Stimulated activated naive CD4-positive, alpha-beta T cell (primary cell): ENCODE results near the gene NFX1.
"Not testable (repeated sequence)": the region's sequence is repeated elsewhere in the genome, so short reads cannot be mapped to it uniquely, and the experiment has no call there.

Experiments
- DNase-seq, 6 experiments: peaks; one replicate each; lab custom pipeline; 2025; lab: John Stamatoyannopoulos, UW

The NFX1 gene

DNA sequence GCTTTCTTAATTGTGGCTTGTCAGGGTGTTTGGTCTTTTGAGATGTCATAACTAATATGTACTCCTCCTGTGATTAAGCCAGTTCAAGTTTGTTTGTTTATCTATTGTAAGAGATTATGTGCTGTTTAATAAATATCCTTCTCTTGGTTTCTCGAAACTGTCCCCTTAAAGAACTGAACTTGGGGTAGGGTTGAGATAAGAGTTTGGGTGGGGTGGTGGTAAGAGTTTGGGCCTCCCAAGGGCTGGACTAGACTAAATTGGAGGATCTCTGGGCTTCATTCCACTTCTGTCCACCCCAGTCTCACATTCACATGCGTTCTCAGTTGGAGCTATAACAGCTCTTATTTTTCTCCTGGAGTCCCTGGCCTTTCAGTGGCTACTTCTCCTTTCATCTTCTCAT is 73.8 kb downstream of the NFX1 start:
- DNase-seq = no peak

DNA sequence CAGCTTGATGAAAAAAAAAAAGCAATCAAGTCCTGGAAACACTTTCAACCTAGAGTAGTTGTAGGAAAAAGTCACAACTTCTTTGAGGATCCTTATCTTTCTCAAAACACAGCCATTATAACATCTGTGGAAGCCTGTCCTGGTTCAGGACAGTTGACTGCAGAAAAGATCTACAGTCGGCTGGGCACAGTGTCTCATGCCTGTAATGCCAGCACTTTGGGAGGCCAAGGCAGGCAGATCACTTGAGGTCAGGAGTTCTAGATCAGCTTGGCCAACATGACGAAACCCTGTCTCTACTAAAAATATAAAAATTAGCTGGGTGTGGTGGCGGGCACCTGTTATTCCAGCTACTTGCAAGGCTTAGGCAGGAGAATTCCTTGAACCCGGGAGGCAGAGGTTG is 74.5 kb downstream of the NFX1 start:
- not testable (repeated sequence) for DNase-seq

DNA sequence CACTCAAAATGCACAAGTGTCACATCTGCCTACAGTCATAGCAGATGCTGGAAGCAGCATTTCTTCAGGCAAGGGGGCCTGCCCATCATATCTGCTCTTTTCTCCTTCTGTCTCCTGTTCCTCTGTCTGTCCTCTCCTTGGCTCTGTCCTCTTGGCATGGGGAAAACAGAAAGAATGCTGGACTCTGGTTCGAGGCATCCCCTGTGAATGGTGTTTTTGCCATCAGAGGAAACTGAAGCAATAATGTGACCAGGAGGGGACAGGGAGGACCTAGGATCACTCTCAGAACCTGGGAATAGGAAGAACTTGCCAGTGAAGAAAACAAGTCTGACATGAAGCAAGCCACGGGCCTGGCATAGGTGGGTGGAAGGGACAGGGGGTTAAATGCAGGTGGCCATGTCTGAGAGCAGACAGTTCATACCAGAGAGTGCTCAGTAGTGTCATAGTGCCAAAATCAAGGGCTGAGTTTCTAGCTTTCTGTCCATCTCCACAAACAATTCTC is 76.7 kb downstream of the NFX1 start:
- no peak for DNase-seq

DNA sequence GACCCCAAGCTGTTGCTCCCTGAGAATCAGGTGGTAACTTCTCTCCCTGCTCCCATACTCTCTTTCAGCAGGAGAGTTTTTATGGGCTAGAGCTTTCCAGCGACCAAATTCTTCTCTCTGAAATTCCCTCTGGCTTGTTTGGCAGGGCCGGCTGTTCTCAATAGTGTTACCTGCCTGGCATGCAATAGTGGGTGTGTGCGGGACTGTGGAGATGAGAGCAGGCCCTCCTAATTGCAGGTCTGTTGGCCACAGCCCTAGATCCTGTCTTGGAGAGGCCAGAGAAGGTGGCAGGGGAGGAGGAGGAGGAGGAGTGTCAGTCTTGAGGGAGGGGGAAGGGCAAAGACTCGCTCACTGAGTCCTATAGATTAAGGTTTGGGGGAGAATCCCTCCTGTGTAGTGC is 82.6 kb downstream of the NFX1 start:
- DNase-seq = no peak

DNA sequence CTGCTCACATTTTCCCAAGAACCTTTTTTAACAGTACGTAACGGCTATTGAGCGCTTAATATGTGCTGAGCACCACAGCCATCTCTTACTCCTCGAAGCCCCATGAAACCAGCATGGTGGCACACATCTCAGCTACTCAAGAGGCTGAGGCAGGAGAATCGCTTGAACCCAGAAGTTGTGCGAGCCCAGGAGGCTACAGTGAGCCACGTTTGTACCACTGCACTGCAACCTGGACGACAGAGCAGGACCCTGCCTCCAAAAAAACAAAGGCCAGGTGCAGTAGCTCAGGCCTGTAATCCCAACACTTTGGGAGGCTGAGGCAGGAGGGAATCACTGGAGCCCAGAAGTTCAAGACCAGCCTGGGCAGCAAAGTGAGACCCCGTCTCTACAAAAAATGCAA is 83.9 kb downstream of the NFX1 start:
- DNase-seq = no peak

DNA sequence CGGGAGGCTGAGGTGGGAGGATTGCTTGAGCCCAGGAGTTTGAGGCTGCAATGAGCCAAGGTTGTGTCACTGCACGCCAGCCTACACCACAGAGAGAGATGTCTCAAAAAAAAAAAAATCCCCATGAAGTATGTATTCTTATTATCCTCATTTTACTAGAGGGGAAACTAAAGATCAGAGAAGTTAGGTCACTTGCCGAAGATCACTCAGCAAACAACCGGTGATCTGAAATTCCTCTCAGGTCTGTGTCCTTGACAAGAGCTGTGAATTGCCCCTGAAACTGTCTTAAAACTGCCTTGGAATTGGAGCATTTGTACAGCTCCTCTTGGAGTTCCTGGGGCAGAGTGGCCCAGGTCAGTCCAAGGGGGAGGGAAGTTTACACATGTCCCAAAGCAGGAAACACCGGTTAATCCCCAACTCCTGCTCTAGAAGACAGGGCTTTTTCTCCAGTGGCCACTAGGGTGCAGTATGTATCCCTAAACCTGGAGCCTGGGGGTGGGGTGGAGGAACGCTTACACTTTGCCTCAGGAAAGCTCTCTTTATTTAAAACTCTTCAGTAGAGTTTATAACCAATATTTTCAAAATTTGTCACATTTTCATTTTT is 84.4 kb downstream of the NFX1 start:
- DNase-seq = peak; percentile 26 to 76 (median 55)

DNA sequence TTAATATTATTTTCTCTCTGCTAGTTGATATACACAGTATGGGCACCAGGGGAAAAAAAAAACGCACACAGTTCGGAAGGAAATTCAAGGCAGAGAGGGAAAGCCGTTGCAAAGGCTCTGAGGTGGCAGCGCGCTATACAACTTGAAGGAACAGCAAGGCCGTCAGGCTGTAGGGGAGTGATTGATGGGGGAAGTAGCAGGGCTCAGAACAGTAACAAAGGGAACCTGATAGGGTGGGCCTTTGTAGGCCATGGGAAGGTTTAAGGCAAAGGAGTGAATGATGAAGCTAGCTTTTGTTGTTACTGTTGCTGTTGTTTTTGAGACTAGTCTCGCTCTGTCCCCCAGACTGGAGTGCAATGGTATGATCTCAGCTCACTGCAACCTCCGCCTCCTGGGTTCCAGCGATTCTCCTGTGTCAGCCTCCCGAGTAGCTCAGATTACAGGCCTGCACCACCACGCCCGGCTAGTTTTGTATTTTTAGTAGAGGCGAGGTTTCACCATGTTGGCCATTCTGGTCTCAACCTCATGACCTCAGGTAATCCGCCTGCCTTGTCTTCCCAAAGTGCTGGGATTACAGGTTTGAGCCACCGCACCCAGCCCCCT is 85.0 kb downstream of the NFX1 start:
- peak in 1 of 6 experiments; percentile 69 for DNase-seq

DNA sequence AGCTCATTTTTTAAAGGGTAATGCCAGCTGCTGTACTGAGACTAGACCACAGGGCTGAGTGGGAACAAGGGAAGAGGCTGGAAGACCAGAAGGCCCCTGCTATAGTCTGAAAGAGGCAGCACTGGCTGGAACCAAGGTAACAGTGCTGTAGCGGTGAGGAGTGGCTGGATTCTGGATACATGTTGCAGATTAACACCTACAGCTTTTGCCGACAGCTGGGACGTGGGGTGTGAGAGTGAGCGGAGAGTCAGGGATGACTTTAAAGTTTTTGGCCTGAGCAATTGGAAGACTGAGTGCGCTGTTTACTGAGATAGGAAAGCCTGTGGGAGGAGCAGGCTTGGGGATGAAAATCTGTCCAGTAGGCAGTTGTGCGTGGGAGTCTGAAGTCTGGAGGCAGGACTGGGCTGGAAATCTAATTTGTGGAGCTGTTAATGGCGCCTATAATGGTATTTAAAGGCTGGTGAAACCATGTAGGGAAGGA is 85.6 kb downstream of the NFX1 start:
- DNase-seq = no peak

DNA sequence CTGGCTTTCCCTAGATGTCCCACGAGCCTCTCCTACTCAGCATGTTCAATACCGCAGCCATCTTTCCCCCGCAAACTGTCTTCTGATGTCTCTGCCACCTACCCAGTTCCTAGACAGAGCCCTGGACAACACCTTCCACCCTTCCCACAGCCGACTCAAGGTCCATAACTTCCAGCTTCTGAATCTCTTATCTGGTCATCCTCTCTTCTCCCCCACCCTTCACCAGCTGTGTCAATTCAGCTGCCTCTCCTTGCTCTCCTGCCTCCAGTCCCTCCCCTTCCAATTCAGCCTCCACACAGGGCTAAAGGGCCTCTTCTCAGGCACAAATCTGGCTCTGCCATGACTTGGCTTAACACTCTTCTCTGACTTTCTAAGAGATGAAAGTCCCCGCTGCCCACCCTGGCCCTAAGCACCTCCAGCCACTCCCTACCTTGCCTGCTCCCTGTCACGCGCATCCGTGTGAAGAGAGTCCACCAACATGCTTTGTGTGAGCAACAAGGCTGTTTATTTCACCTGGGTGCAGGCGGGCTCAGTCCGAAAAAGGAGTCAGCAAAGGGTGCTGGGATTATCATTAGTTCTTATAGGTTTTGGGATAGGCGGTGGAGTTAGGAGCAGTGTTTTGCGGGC is 86.9 kb downstream of the NFX1 start:
- DNase-seq = no peak

DNA sequence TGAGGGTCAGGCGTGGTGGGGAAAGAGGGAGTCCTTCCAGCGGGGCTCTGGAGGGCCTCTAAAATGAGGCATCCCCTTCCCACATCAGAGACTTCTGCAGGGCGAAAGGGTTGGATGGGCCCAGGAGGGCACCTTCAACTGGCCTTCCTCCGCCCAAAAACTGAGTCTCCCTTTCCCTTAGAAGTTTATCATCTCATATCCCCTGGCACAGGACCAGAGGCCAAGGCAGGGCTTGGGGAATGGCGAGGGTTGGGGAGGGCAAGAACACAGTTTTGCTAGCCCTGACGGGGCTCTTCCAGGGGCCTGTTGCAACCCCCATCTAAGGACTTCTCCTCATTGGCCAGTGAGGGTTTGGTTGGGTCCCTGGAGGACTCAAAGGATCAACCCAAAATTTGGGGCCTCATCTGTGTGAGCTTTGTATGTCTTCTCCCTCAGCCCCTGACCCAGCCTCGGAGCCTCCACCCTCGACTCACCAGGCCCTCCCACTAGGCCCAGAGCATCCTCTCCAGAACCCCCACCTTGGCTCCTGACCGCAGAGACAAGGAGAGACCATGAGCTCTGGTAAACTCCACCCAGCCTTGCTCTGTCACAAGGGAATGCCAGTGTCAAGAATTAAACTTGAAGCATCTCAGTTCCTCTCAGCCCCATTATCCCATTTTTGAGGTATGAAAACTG is 87.9 kb downstream of the NFX1 start:
- DNase-seq = no peak

DNA sequence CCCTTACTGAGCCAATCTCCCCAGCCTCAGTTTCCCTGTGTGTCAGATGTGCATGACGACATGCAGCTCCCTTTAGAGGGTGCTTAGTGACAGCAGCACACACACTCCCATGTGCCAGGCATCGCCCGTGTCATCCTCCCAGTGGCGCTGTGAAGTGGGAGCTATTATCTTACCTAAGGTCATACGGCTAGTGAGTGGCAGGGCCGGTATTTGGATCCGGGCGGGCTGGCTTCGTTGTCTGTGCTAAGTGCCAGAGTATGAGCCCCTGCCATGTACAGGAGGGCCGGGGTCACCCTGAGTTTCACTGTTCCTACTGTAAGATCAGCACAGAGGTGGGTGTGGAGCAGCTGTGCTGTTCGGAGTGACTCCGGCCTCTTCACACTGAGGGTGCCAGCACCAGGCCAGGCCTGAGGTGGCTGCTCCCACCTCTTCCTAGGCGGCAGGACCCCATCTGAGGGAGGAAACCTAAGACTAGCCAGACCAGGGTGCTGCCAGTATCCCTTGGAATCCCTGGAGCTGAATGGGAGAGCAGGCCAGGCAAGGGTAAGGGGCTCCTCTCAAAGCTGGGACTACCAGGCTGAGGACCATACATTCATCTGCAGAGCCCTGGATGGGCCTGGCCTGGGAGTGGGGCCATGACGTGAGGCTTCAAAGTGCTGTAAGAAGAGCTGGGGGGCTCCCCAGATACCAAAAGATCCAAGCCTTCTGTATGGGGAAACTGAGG is 89.5 kb downstream of the NFX1 start:
- DNase-seq = no peak

DNA sequence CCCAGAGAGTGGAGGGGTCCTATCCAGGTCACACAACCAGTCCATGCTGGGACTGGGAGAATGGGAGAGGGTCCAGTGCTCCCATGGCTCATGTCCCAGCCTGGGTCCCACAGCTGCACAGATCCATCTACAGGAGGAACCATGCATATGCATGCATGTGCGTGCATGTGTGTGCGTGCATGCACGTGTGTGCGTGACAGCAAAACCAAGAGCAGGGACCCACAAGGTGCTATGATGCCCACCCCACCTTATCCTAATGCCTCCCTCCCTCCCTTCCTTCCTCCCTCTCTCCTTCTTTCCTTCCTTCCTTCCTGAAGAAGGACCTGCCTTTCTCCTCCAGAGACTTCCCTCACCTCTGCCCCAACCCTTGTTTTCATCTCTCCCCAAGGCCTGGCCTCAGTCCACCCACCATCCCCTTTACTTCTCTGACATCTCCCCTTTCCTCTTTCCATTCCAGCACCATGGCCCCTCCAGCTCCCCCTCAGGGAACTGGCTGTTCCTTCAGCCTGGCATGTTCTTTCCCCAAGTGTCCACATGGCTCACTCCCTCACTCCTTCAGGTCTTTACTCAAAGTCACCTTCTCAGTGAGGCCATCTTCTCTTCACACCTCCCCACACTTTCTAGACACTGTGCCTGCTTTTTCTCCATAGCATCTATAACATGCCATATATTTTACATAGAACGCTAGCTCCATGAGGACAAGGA is 90.2 kb downstream of the NFX1 start:
- no peak for DNase-seq

DNA sequence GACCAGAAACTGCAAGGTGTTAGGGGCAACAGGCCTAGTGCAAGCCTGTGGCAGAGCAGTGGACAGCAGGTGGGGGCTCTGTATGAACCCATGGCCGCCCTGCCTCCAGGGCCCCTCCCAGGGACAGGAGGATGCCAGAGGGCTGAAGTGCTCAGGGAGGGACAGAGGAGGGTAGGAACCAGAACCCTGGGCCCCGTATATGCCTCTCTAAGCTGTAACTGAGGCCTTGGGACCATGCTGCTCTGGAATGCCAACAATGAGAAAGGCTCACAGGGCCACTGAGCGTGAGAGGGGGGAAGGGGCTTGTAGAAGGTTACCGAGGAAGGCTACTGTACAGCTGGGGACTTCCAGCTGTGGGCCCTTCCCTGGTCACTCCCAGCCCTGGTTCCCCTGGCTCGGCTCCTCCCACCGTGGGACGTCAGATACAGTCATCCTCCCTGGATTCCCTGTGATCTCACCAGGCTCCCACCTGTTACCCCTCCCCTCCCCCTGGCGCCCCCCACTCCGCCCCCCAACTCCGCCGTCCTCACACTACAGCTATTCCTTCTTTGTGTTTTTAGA is 91.0 kb downstream of the NFX1 start:
- DNase-seq = no peak

DNA sequence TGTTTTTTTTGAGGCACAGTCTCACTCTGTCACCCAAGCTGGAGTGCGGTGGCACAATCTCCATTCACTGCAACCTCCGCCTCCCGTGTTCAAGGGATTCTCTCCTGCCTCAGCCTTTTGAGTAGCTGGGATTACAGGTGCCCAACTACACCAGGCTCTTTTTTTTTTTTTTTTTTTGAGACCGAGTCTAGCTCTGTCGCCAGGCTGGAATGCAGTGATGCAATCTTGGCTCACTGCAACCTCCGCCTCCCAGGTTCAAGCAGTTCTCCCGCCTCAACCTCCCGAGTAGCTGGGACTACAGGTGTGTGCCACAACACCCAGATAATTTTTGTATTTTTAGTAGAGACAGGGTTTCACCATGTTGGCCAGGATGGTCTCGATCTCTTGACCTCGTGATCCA is 92.1 kb downstream of the NFX1 start:
- not testable (repeated sequence) for DNase-seq

DNA sequence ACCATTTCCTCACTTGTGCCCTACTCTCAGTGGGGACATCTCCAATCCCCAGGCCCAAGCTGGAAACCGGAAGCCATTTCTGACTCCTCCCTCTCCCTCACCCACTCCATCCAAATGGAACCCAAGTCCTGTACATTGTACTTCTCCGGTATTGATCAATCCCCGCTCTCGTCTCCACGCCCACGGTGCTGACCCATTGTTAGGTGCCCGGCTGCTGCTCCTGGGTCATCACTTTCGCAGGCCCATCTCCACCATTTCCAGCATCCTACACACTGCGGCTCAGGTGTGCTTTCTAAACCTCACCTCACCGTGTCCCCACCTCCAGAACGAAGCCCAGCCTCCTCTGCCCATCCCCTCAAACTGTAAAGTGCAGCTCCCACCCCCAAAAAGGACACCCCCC is 93.1 kb downstream of the NFX1 start:
- DNase-seq = not testable (repeated sequence)

DNA sequence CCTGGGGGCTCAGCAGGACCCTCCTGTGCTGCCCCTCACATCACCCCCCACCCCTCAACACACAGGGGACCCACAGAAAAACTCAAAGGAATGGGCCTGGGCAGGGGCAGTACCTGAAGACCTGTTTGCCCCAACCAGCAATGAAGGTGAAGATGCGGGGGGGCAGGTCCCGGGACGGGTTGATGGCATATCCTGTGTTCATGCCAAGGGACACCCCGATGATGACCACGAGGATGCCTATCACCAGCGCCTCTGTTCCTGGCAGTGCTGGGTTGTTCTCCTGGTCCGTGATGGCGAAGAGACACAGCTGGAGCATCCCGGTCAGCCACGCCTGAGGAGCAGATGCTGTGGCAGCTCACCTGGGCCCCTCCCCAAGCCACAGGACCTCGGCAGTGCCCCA is 95.2 kb downstream of the NFX1 start:
- not testable (repeated sequence) for DNase-seq

DNA sequence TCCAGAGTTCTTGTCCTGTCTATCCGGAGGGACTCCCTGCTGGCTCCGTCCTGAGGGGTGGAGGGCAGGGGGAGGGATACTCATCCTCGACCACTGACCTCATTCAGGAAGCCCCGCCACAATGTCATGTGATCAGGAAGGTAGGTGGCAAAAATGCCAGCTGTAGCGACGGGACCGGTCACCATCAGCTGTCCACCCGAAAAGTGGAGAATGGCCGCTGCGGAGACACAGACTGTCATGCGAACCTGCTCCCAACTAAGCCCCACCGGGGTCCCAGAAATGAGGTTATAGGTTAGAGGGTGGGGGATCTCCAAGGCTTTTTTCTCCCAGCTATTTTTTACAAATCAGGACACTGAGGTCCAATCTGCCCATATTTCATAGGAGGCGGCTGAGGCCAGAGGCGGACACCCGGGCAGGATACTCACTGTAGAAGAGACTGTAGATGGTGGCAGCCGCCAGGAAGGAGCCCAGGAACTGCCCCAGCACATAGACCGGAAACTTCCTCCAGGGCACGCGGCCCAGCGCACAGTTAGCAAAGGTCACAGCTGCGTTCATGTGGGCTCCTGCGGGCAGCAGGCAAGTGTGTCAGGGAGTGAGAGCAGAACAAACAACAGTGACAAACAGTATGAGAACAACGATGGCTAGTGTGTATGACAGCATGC is 95.8 kb downstream of the NFX1 start:
- not testable (repeated sequence) for DNase-seq

DNA sequence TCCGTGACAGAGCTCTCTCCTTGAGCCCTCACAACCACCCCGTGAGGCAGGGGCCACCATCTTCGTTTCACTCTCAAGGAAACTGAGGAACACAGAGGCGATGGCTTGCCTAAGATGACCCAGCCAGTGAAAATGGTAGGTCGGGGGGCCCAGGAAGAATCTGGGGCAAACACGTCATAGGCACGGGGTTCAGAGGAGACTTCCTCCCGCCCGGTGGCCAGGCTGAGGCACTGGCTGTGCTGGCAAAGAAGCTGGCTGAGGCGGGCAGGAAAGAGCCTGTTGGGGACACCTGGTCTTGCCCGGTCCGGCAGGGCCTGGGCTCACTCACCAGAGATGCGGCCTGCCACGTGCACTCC is 96.3 kb downstream of the NFX1 start:
- DNase-seq = not testable (repeated sequence)

DNA sequence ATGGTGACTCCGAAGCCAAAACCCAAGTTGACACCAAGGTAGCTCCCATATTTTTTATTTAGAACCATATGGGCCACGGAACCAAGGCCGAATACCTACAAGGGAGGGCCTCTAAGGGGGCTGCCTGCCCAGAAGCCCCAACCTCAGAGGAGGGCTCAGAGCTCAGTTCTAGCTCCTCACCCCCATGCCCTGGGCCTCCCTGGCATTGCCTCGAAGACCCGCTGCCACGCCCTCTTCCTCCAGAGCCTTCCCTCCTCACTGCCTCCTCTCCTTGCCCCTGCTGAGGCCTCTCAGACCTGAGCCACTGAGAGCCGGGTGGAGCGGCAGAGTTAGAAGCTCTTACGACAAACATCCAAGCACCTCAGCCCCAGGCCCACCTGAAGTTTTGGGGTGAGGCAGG is 96.7 kb downstream of the NFX1 start:
- not testable (repeated sequence) for DNase-seq

DNA sequence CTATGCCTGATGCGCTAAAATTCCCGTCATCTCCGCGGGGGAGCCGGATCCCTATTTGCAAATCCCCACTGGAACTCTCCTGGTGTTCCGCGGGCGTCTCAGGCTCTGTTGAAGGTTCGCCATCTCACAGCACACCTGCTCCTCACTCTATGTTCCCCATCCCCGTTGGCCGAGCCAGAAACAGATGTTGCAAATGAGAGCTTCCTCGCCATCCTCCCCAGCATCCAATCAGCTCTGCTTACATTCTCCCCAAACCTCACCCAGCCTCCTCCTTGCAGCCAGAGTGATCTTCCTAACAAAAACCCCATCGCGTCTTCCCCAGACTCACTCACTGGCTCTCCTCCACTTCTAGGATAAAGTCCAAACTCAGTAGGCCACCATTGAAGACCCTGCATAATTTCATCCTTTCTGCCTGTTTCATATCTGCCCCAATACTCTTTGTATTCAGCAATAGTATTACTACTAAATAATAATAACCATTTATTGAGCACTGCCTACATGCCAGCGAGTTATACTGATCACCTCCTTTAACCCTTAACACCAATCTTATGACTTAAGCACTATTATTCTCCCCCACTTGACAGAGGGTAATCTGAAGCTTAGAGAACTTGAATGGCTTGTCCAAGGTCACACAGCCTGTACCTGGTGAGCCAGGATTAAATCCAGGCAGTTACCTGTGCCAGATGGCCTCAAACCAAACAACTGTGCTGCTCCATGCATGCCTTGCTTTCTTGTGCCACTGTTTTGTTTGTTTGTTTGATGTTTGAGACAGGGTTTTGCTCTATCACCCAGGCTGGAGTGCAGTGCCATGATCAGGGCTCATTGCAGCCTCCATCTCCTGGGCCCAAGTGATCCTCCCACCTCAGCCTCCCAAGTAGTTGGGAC is 98.0 kb downstream of the NFX1 start:
- DNase-seq = no peak
